OCI-LY1 (cell line): Measurements from ENCODE around the gene PDE3A.

ENCODE experiments used
- H2AFZ ChIP-seq: fragments of 200-600 bp; sonication (generic), shearing (Covaris generic); 2 replicates; pipeline ENCODE4 v1.6.0; 2014; ENCODE audit warnings: antibody characterized with exemption, mild to moderate bottlenecking, low read length
- H3F3A ChIP-seq: fragments of 200-600 bp; sonication (generic), shearing (Covaris generic); 2 replicates; pipeline ENCODE4 v1.6.0; 2014; ENCODE audit warnings: mild to moderate bottlenecking, antibody characterized with exemption, low read length, moderate library complexity; ENCODE audit not compliant: insufficient read depth
- H3K27ac ChIP-seq: fragments of 200-600 bp; sonication (generic); 2 replicates; pipeline ENCODE4 v1.5.1; 2014; ENCODE audit warnings: low read length, mixed run types, mild to moderate bottlenecking, low read depth; ENCODE audit not compliant: poor library complexity, severe bottlenecking
- H3K27me3 ChIP-seq: fragments of 200-600 bp; sonication (generic); 2 replicates; pipeline ENCODE4 v1.6.0; 2014; ENCODE audit warnings: antibody characterized with exemption, mild to moderate bottlenecking, low read length, moderate library complexity; ENCODE audit not compliant: insufficient read depth
- H3K36me3 ChIP-seq: fragments of 200-600 bp; sonication (generic); 2 replicates; pipeline ENCODE4 v1.6.1; 2014; ENCODE audit warnings: mild to moderate bottlenecking, antibody characterized with exemption, low read length, moderate library complexity, mixed read lengths; ENCODE audit not compliant: insufficient read depth
- H3K4me1 ChIP-seq: fragments of 200-600 bp; sonication (generic); 2 replicates; pipeline ENCODE4 v1.5.1; 2014; ENCODE audit warnings: mild to moderate bottlenecking, low read length, moderate library complexity; ENCODE audit not compliant: insufficient read depth, severe bottlenecking
- H3K4me2 ChIP-seq: fragments of 200-600 bp; sonication (generic), shearing (Covaris generic); 2 replicates; pipeline ENCODE4 v1.6.1; 2014; ENCODE audit warnings: low read length
- H3K4me3 ChIP-seq: fragments of 200-600 bp; sonication (generic); 2 replicates; pipeline ENCODE4 v1.5.1; 2014; ENCODE audit warnings: low read length, low read depth, mild to moderate bottlenecking, mixed read lengths; ENCODE audit not compliant: poor library complexity, severe bottlenecking
- H3K79me2 ChIP-seq: fragments of 200-600 bp; shearing (Covaris generic); 2 replicates; pipeline ENCODE4 v1.6.1; 2016; ENCODE audit warnings: mixed run types, low read length, mixed read lengths; ENCODE audit not compliant: insufficient read depth
- H3K9ac ChIP-seq: fragments of 200-600 bp; sonication (generic), shearing (Covaris generic); 2 replicates; pipeline ENCODE4 v1.6.1; 2014; ENCODE audit warnings: mild to moderate bottlenecking, low read length, mixed read lengths
- H3K9me2 ChIP-seq: fragments of 200-600 bp; sonication (generic), shearing (Covaris generic); 2 replicates; pipeline ENCODE4 v1.6.1; 2014; ENCODE audit warnings: low read depth, mild to moderate bottlenecking, low read length, mixed read lengths
- H3K9me3 ChIP-seq: fragments of 200-600 bp; shearing (Covaris generic); 2 replicates; pipeline ENCODE4 v1.6.1; 2014; ENCODE audit warnings: low read length, mixed read lengths
- H4K20me1 ChIP-seq: fragments of 200-600 bp; sonication (generic), shearing (Covaris generic); 2 replicates; pipeline ENCODE4 v1.6.0; 2016; ENCODE audit warnings: mild to moderate bottlenecking, low read length; ENCODE audit not compliant: insufficient read depth
- CTCF ChIP-seq: fragments of 200-600 bp; sonication (generic), shearing (Covaris generic); IDR thresholded peaks from 2 replicates; pipeline ENCODE4 v1.5.1; 2017; ENCODE audit warnings: mild to moderate bottlenecking, antibody characterized with exemption, low read length, moderate library complexity, mixed read lengths
- EZH2 ChIP-seq: fragments of 200-600 bp; sonication (generic), shearing (Covaris generic); IDR thresholded peaks from 2 replicates; pipeline ENCODE4 v1.8.0; 2017; ENCODE audit warnings: borderline replicate concordance, mixed run types, mild to moderate bottlenecking, antibody characterized with exemption, low read length, moderate library complexity, mixed read lengths

PDE3A gene

GRCh38 chr12:20555015-20555414 is 186.7 kb downstream of the PDE3A start:
- H2AFZ ChIP-seq, result no peak overlapping the region
- H3K4me3 ChIP-seq, result no peak overlapping the region
- H3K4me2 ChIP-seq, result no peak overlapping the region
- H3K79me2 ChIP-seq, result no peaks in the 10 kb centered on the region
- H3K4me1 ChIP-seq, result no peaks in the 10 kb centered on the region
- no peaks in the 10 kb centered on the region for H3K9me3 ChIP-seq
- no peak overlapping the region for H3K9ac ChIP-seq
- H4K20me1 ChIP-seq, result no peaks in the 10 kb centered on the region
- TF ChIP-seq EZH2, result no peak
- TF ChIP-seq CTCF, result no peak
- H3K9me2 ChIP-seq, result no peaks in the 10 kb centered on the region
- no peaks in the 10 kb centered on the region for H3F3A ChIP-seq
- H3K27me3 ChIP-seq, result no peaks in the 10 kb centered on the region
- no peaks in the 10 kb centered on the region for H3K36me3 ChIP-seq
- no peak overlapping the region for H3K27ac ChIP-seq

GRCh38 chr12:20555771-20556170 is 187.4 kb downstream of the PDE3A start:
- Histone ChIP-seq H3K27ac (no peak overlapping the region), H3K9me3 (no peaks in the 10 kb centered on the region), H3K4me3 (no peak overlapping the region), H3K79me2 (no peaks in the 10 kb centered on the region), H3K4me2 (no peak overlapping the region), H3K36me3 (no peaks in the 10 kb centered on the region), H3K9ac (no peak overlapping the region), H3K9me2 (no peaks in the 10 kb centered on the region), H4K20me1 (no peaks in the 10 kb centered on the region), H2AFZ (no peak overlapping the region), H3K27me3 (no peaks in the 10 kb centered on the region), H3F3A (no peaks in the 10 kb centered on the region), H3K4me1 (no peaks in the 10 kb centered on the region)
- TF ChIP-seq EZH2 (no peak), CTCF (no peak)

- Histone ChIP-seq H3K9me3 (no peaks in the 10 kb centered on the region), H3F3A (no peaks in the 10 kb centered on the region), H3K27me3 (no peaks in the 10 kb centered on the region), H3K79me2 (no peaks in the 10 kb centered on the region), H4K20me1 (no peaks in the 10 kb centered on the region), H3K4me1 (no peaks in the 10 kb centered on the region), H3K9me2 (no peaks in the 10 kb centered on the region), H2AFZ (no peak overlapping the region), H3K36me3 (no peaks in the 10 kb centered on the region), H3K4me2 (no peak overlapping the region), H3K9ac (no peak overlapping the region), H3K27ac (no peak overlapping the region), H3K4me3 (no peak overlapping the region)
- TF ChIP-seq EZH2, result no peak
- no peak for TF ChIP-seq CTCF
Observed at GRCh38 chr12:20557096-20557495, 188.8 kb downstream of the PDE3A start.
